Breast epithelium (tissue), 3 donors: ENCODE measurements around the gene MKI67.

Source experiments
- POLR2AphosphoS5 ChIP-seq, 3 donors: sonication (generic); formaldehyde crosslinking; IDR thresholded peaks; one replicate each; pipeline ENCODE4 v1.6.1; 2017; ENCODE audit warnings: antibody characterized with exemption in 3 of 3
- TF ChIP-seq, protein P1 (sequence below), 3 donors: fragments of 450-650 bp; IDR thresholded peaks; one replicate each; pipeline ENCODE4 v1.5.1; 2016 to 2017; ENCODE audit warnings: antibody characterized with exemption in 3 of 3, mild to moderate bottlenecking in 3 of 3, moderate library complexity in 3 of 3

DNA sequence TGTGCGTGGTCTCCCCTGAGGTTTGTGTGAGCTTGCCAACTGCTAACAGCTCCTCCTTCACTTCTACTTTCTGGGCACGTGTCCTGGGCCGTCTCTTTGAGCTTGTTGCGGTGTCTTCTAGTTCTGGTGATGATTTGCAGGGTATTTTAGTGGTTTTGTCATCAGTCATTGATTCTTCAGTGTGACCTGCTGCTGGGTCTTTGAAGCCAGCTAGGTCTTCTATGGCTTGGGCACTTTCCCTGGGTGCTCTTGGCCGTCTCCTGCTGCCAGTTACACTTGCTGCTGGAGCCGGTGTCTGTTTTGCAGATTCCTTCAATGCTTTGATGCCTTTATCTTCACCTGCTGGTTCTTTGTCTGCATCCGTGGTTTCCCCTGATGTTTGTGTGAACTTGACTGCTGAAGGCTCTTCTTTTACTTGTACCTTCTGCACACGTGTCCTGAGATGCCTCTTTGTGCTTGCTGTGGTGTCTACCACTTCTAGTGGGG is 23.0 kb downstream of the MKI67 start:
- TF ChIP-seq, protein P1, sequence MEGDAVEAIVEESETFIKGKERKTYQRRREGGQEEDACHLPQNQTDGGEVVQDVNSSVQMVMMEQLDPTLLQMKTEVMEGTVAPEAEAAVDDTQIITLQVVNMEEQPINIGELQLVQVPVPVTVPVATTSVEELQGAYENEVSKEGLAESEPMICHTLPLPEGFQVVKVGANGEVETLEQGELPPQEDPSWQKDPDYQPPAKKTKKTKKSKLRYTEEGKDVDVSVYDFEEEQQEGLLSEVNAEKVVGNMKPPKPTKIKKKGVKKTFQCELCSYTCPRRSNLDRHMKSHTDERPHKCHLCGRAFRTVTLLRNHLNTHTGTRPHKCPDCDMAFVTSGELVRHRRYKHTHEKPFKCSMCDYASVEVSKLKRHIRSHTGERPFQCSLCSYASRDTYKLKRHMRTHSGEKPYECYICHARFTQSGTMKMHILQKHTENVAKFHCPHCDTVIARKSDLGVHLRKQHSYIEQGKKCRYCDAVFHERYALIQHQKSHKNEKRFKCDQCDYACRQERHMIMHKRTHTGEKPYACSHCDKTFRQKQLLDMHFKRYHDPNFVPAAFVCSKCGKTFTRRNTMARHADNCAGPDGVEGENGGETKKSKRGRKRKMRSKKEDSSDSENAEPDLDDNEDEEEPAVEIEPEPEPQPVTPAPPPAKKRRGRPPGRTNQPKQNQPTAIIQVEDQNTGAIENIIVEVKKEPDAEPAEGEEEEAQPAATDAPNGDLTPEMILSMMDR (IDR thresholded peaks at IDR 0.05), result no peak
- no peak for TF ChIP-seq POLR2AphosphoS5 (IDR thresholded peaks at IDR 0.05)
